K562 treated with DMSO at 1 percent for 12 hours (cell line): ENCODE measurements around the gene OR51D1. TPM values are rescaled to one million over a fixed set of nuclear protein-coding genes. Genes with fewer than 3 reads are reported as not detected.

Source experiments
- total RNA-seq: library from RNA; unstranded; fragments of 300-600 nt; gene quantifications from 2 replicates; pipeline ENCODE4 v1.2.3, GENCODE V29; 2022; ENCODE audit not compliant: insufficient read depth

OR51D1 gene, protein sequence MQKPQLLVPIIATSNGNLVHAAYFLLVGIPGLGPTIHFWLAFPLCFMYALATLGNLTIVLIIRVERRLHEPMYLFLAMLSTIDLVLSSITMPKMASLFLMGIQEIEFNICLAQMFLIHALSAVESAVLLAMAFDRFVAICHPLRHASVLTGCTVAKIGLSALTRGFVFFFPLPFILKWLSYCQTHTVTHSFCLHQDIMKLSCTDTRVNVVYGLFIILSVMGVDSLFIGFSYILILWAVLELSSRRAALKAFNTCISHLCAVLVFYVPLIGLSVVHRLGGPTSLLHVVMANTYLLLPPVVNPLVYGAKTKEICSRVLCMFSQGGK
- not detected in 2 replicates for total RNA-seq

DNA sequence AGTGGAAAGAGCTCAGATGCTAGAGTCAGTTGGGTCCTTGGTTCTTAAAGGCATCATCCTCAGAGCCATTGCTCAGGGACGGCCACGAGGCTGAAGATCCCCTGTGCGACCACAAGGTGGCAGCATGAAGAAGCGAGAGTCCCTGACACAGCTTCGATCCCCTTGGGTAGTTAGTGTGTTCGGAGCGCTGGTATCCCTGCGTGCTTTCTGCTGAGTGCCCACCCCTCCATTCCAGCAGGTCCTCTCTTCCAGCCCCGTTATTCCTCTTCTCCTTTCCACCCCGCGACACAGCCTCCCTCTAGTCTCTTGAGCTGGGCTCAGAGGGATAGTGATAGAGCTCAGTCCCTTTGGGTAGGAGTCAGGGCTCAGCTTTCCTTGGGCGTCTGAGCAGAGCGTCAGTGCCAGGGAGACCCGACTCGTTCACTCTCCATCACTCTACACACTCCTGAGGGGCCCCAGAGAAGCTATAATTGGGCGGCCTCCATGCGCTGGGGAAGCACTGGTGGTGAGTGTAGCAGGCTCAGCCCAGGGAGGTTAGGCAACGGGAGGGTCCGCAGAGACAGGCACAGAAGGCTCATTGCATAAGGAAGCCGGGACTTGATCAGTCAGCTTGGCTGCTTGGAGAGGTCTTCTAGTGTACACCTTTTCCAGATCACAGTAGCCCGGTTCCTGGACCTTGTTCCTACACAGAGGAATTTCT, at the start of gene OR51D1:
Gene OR51D1, plus strand, starts transcription at position 516 of the 700 bp plus-strand sequence. CDS start 2,314 bp downstream, outside the sequence.

DNA sequence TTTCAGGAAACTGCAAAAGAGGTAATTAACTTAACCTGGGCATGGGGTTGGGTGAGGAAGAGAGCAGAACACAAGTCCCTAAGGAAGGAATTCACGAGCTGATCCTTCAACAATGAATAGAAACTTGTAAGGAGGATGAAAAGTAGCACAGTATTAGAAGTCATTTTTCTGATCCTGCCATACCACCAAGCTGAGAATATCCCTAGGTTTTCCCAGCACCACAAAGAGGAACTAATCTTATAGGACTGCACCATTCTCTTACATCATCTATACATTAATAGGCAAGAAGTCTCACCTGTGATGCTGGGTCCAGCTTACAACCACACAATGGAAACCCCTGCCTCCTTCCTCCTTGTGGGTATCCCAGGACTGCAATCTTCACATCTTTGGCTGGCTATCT, 43.5 kb upstream of the OR51D1 start, which contains the start of gene OR52I1:
Gene OR52I1, plus strand, starts transcription at position 301 of the 400 bp plus-strand sequence. Its CDS starts 0 bp downstream, at position 301.

DNA sequence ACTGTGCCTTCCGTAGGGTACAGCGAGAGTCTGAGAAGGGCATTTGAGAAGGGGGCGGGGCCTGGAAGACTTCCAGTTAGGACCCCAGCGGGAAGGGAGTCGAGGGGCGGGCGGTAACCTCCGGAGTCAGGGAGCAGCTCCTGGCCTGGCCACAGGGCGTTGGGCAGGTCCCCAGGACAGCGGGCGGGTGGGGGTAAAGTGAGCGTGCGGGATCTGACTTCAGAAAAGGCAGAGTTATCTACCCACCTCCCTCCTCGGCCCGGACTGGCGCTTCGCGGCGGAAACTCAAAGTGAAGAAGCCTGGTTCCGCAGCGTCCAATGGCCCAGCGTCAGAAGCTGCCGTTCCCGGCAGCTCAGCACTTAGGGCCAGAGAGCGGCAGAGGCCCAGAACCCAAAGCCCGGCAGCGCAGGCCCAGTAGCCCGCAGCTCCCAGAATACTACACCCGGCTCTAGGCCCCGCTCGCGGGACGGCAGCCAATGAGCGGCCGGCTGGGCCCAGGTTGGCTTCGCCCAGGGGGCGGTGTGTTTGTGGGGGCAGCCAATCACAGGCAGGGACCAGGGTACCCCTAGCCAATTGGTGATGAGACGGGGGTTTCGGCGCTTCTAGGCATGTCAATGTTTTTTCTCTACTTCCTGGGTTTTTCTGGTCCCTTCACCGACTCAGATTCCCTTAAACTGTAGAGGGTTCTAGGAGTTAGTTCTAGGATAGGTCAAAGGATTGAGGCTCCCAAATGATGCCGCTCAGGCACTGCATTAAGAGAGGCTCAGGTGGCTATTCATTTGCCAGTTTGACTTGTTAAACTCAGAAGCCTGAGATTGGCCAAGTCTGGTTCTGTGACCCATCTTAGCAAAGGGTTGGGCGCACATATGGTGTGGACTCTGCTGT, 29.3 kb upstream of the OR51D1 start, which contains the start of gene TRIM68:
Gene TRIM68, minus strand, starts transcription at position 451 of the 886 bp plus-strand sequence. CDS start 2,727 bp downstream, outside the sequence.

DNA sequence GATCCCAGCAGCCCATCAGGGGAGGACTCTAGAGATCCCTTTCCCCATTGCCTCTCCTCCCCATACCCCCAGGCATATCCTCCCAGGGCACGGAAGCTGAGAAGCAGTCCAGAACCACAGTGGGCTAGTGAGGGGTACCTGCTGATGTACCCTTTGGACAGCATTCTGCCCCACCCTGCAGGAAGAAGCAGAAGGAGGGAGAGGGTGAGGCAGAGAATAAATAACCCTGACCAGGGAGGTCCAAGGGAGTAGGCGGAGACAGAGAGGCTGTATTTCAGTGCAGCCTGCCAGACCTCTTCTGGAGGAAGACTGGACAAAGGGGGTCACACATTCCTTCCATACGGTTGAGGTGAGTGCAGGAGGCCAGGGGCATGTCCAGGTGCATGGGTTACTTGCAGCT, 6.4 kb downstream of the OR51D1 start, which contains the start of gene OR51E1:
Gene OR51E1, plus strand, starts transcription at position 301 of the 400 bp plus-strand sequence. CDS start 8,545 bp downstream, outside the sequence.

Other genes starting within 250 kb of the OR51D1 start
- gene TRIM21, start 243.8 kb upstream of the OR51D1 start, total RNA-seq, result 17.8 and 22.2 TPM in 2 replicates
- not detected in 2 replicates for gene OR52K2, start 188.2 kb upstream of the OR51D1 start, total RNA-seq
- not detected in 2 replicates for gene OR52K1, start 154.8 kb upstream of the OR51D1 start, total RNA-seq
- gene OR52M1, start 92.3 kb upstream of the OR51D1 start, total RNA-seq, result not detected in 2 replicates
- not detected in 2 replicates for gene OR52I2, start 55.7 kb upstream of the OR51D1 start, total RNA-seq
- gene OR52I1, start 43.4 kb upstream of the OR51D1 start, total RNA-seq, result not detected in 2 replicates
- gene TRIM68, start 29.2 kb upstream of the OR51D1 start, total RNA-seq, result 6.3 and 16.5 TPM in 2 replicates
- not detected in 2 replicates for gene OR51E1, start 6.5 kb downstream of the OR51D1 start, total RNA-seq
- gene OR51E2, start 60.4 kb downstream of the OR51D1 start, total RNA-seq, result not detected in 2 replicates
- not detected in 2 replicates for gene MMP26, start 67.3 kb downstream of the OR51D1 start, total RNA-seq
- gene OR51F1, start 132.5 kb downstream of the OR51D1 start, total RNA-seq, result not detected in 2 replicates
- not detected in 2 replicates for gene OR52R1, start 166.9 kb downstream of the OR51D1 start, total RNA-seq
- not detected in 2 replicates for gene OR51F2, start 183.8 kb downstream of the OR51D1 start, total RNA-seq
- not detected in 2 replicates for gene OR51S1, start 211.7 kb downstream of the OR51D1 start, total RNA-seq
- gene OR51T1, start 244.4 kb downstream of the OR51D1 start, total RNA-seq, result not detected in 2 replicates